ENCODE measurements around the gene ZNF580. TPM values are rescaled to one million over a fixed set of nuclear protein-coding genes. Genes with fewer than 3 reads are reported as not detected.

Gene ZNF580
- total and polyA plus RNA-seq, 5 donors: 18.7 to 32.0 (median 27.7) TPM

- Histone ChIP-seq H3K4me1 (ENCODE audit: control insufficient read depth, insufficient read depth, low read length) (no peaks in the 10 kb centered on the region), H3K27me3 (ENCODE audit: control insufficient read depth, insufficient read depth) (no peaks in the 10 kb centered on the region), H3K4me3 (ENCODE audit: low read length) (peak overlapping the region; percentile 65), H3K9me3 (ENCODE audit: control insufficient read depth, low read length) (no peaks in the 10 kb centered on the region), H3K27ac (ENCODE audit: low read length) (peak overlapping the region; percentile 39)
- no peak for ATAC-seq
- no peak for DNase-seq
- 18% methylated on average over 25 of the region's 25 CpGs for WGBS
- intact Hi-C loops (cut with DNase I): no loop called here
Observed at GRCh38 chr19:55648585-55649267, 7.9 kb downstream of the ZNF580 start.

- H3K27me3 ChIP-seq (ENCODE audit: control insufficient read depth, insufficient read depth): no peaks in the 10 kb centered on the region
- H3K27ac ChIP-seq (ENCODE audit: low read length): no peak overlapping the region
- no peak for ATAC-seq
- 79% methylated on average over 17 of the region's 17 CpGs for WGBS
- intact Hi-C loops (cut with DNase I): no loop called here
- H3K4me1 ChIP-seq (ENCODE audit: control insufficient read depth, insufficient read depth, low read length): no peaks in the 10 kb centered on the region
- peak in 1 of 3 donors; percentile 46 for DNase-seq
- H3K9me3 ChIP-seq (ENCODE audit: control insufficient read depth, low read length): no peaks in the 10 kb centered on the region
- H3K4me3 ChIP-seq (ENCODE audit: low read length): peak overlapping the region; percentile 65
Observed at GRCh38 chr19:55649268-55650125, 8.7 kb downstream of the ZNF580 start.

GRCh38 chr19:55650126-55650557 is 9.3 kb downstream of the ZNF580 start:
- WGBS: 89% methylated on average over 4 of the region's 4 CpGs
- DNase-seq: peak in 1 of 3 donors; percentile 14

GRCh38 chr19:55650602-55651230 is 9.9 kb downstream of the ZNF580 start:
- H3K4me1 ChIP-seq (ENCODE audit: control insufficient read depth, insufficient read depth, low read length): no peaks in the 10 kb centered on the region
- no peaks in the 10 kb centered on the region for H3K9me3 ChIP-seq (ENCODE audit: control insufficient read depth, low read length)
- H3K27me3 ChIP-seq (ENCODE audit: control insufficient read depth, insufficient read depth): no peaks in the 10 kb centered on the region
- H3K27ac ChIP-seq (ENCODE audit: low read length): no peak overlapping the region
- 92% methylated on average over 17 of the region's 17 CpGs for WGBS
- ATAC-seq (no peak), DNase-seq (peak in 1 of 3 donors; percentile 64)
- H3K4me3 ChIP-seq (ENCODE audit: low read length): no peak overlapping the region
- intact Hi-C loops (cut with DNase I): no loop called here

More at GRCh38 chr19:55650126-55650557, 9.3 kb downstream of the ZNF580 start:
- Histone ChIP-seq H3K4me1 (ENCODE audit: control insufficient read depth, insufficient read depth, low read length) (no peaks in the 10 kb centered on the region), H3K4me3 (ENCODE audit: low read length) (no peak overlapping the region), H3K27me3 (ENCODE audit: control insufficient read depth, insufficient read depth) (no peaks in the 10 kb centered on the region), H3K27ac (ENCODE audit: low read length) (no peak overlapping the region), H3K9me3 (ENCODE audit: control insufficient read depth, low read length) (no peaks in the 10 kb centered on the region)
- intact Hi-C loops (cut with DNase I): no loop called here
- no peak for ATAC-seq

GRCh38 chr19:55651236-55651635 is 10.4 kb downstream of the ZNF580 start:
- no peaks in the 10 kb centered on the region for H3K4me1 ChIP-seq (ENCODE audit: control insufficient read depth, insufficient read depth, low read length)
- no peak for ATAC-seq
- intact Hi-C loops (cut with DNase I): no loop called here
- H3K27ac ChIP-seq (ENCODE audit: low read length): no peak overlapping the region
- no peak for DNase-seq
- no peaks in the 10 kb centered on the region for H3K27me3 ChIP-seq (ENCODE audit: control insufficient read depth, insufficient read depth)
- 81% methylated on average over 18 of the region's 18 CpGs for WGBS
- H3K4me3 ChIP-seq (ENCODE audit: low read length): no peak overlapping the region
- no peaks in the 10 kb centered on the region for H3K9me3 ChIP-seq (ENCODE audit: control insufficient read depth, low read length)

- intact Hi-C loops (cut with DNase I): no loop called here
- Histone ChIP-seq H3K27ac (ENCODE audit: low read length) (no peak overlapping the region), H3K9me3 (ENCODE audit: control insufficient read depth, low read length) (no peaks in the 10 kb centered on the region), H3K4me1 (ENCODE audit: control insufficient read depth, insufficient read depth, low read length) (peaks cover 9% of the 10 kb centered on the region), H3K27me3 (ENCODE audit: control insufficient read depth, insufficient read depth) (no peaks in the 10 kb centered on the region), H3K4me3 (ENCODE audit: low read length) (no peak overlapping the region)
- 73% methylated on average over 71 of the region's 71 CpGs for WGBS
- DNase-seq (peak in 2 of 3 donors; percentile 75 to 82), ATAC-seq (no peak)
Observed at GRCh38 chr19:55652311-55653128, 11.7 kb downstream of the ZNF580 start.

GRCh38 chr19:55653651-55654322 is 13.0 kb downstream of the ZNF580 start:
- DNase-seq (peak; percentile 98 to 99 (median 99)), ATAC-seq (peak; percentile 72 to 75)
- Histone ChIP-seq H3K9me3 (ENCODE audit: control insufficient read depth, low read length) (no peaks in the 10 kb centered on the region), H3K4me3 (ENCODE audit: low read length) (peak overlapping the region; percentile 92), H3K27ac (ENCODE audit: low read length) (peak overlapping the region; percentile 99), H3K4me1 (ENCODE audit: control insufficient read depth, insufficient read depth, low read length) (peaks cover 14% of the 10 kb centered on the region), H3K27me3 (ENCODE audit: control insufficient read depth, insufficient read depth) (no peaks in the 10 kb centered on the region)
- intact Hi-C loops (cut with DNase I): no loop called here
- under 1% methylated on average over 57 of the region's 57 CpGs for WGBS

GRCh38 chr19:55654323-55654867 is 13.6 kb downstream of the ZNF580 start:
- no peaks in the 10 kb centered on the region for H3K9me3 ChIP-seq (ENCODE audit: control insufficient read depth, low read length)
- WGBS: under 1% methylated on average over 52 of the region's 52 CpGs
- peaks cover 14% of the 10 kb centered on the region for H3K4me1 ChIP-seq (ENCODE audit: control insufficient read depth, insufficient read depth, low read length)
- H3K4me3 ChIP-seq (ENCODE audit: low read length): peak overlapping the region; percentile 92
- H3K27me3 ChIP-seq (ENCODE audit: control insufficient read depth, insufficient read depth): no peaks in the 10 kb centered on the region
- peak; percentile 99 to 100 (median 100) for DNase-seq
- H3K27ac ChIP-seq (ENCODE audit: low read length): peak overlapping the region; percentile 99
- peak; percentile 80 to 84 for ATAC-seq
- intact Hi-C loops (cut with DNase I): no loop called here

- DNase-seq (peak; percentile 96 to 99 (median 98)), ATAC-seq (peak; percentile 69 to 71)
- no peaks in the 10 kb centered on the region for H3K27me3 ChIP-seq (ENCODE audit: control insufficient read depth, insufficient read depth)
- peak within 1 kb of the TSS; percentile 99 for H3K27ac ChIP-seq (ENCODE audit: low read length)
- peak within 1 kb of the TSS; percentile 92 for H3K4me3 ChIP-seq (ENCODE audit: low read length)
- intact Hi-C loops (cut with DNase I): no loop called here
- under 1% methylated on average over 94 of the region's 95 CpGs for WGBS
- H3K9me3 ChIP-seq (ENCODE audit: control insufficient read depth, low read length): no peaks in the 10 kb centered on the region
- H3K4me1 ChIP-seq (ENCODE audit: control insufficient read depth, insufficient read depth, low read length): peaks cover 14% of the 10 kb centered on the region
Observed at GRCh38 chr19:55654868-55655647, 14.3 kb downstream of the ZNF580 start, which contains the start of gene U2AF2. Gene U2AF2 (plus strand): TSS chr19:55655035. CDS start chr19:55655105, 70 bp downstream.

All from right cardiac atrium (tissue), 5 donors.